ENCODE measurements around the gene RNF213.

Gene RNF213

DNA sequence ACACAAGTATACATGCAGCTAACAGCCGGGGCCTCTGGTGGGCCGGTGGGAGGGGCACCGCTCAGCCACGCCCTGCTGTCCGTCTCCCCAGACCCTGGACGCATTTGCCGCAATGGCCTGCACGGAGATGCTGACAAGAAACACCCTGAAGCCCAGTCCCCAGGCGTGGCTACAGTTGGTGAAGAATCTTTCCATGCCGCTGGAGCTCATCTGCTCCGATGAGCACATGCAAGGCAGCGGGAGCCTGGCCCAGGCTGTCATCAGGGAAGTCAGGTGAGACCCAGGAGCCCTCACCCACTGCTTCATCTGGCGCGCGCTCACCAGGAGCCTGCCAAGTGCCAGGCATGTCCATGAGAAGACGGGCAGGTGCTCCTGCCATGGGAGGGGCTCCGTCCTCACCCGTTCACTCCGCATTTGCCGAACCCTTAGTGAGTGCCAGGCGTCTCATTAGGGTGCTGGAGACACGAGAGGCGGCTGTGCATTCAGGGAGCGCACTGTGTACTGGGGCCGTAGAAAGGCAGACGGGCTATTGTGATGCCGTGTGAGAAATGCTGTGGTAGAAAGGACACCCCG lies 103.0 kb downstream of the RNF213 start:
- H3K79me2 ChIP-seq (ENCODE audit: low read length) = no peaks in the 10 kb centered on the region
- no peaks in the 10 kb centered on the region for H3K9me3 ChIP-seq (replicated peaks; ENCODE audit: insufficient read depth, low read length)
- no peaks in the 10 kb centered on the region for H3K4me1 ChIP-seq (ENCODE audit: low read length)
- H3K36me3 ChIP-seq (replicated peaks; ENCODE audit: insufficient read depth, low read length) = peaks cover 4% of the 10 kb centered on the region; the same call in 1 of the 2 replicates
- H2AFZ ChIP-seq (ENCODE audit: low read length) = no peak overlapping the region
- no peak overlapping the region for H3K9ac ChIP-seq (ENCODE audit: low read length)
- H3K4me3 ChIP-seq (ENCODE audit: low read length) = no peak overlapping the region
- H3F3A ChIP-seq (ENCODE audit: insufficient read depth, low read length) = no peaks in the 10 kb centered on the region
- H4K20me1 ChIP-seq (ENCODE audit: insufficient read depth, low read length) = no peaks in the 10 kb centered on the region
- no peak for TF ChIP-seq EZH2 (optimal IDR thresholded peaks at IDR 0.05; ENCODE audit: low read depth, low read length)
- TF ChIP-seq, protein P1, sequence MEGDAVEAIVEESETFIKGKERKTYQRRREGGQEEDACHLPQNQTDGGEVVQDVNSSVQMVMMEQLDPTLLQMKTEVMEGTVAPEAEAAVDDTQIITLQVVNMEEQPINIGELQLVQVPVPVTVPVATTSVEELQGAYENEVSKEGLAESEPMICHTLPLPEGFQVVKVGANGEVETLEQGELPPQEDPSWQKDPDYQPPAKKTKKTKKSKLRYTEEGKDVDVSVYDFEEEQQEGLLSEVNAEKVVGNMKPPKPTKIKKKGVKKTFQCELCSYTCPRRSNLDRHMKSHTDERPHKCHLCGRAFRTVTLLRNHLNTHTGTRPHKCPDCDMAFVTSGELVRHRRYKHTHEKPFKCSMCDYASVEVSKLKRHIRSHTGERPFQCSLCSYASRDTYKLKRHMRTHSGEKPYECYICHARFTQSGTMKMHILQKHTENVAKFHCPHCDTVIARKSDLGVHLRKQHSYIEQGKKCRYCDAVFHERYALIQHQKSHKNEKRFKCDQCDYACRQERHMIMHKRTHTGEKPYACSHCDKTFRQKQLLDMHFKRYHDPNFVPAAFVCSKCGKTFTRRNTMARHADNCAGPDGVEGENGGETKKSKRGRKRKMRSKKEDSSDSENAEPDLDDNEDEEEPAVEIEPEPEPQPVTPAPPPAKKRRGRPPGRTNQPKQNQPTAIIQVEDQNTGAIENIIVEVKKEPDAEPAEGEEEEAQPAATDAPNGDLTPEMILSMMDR (IDR thresholded peaks at IDR 0.05; ENCODE audit: low read length) = no peak
- TF ChIP-seq EZH2phosphoT487 (IDR thresholded peaks at IDR 0.05; ENCODE audit: low read length) = no peak
- no peak for DNase-seq
- no peaks in the 10 kb centered on the region for H3K27me3 ChIP-seq (replicated peaks; ENCODE audit: insufficient read depth, low read length)
- no peaks in the 10 kb centered on the region for H3K9me2 ChIP-seq (replicated peaks; ENCODE audit: insufficient read depth, low read length)
- no peak overlapping the region for H3K4me2 ChIP-seq (ENCODE audit: low read depth, low read length)
- no peak overlapping the region for H3K27ac ChIP-seq (ENCODE audit: low read length)

DNA sequence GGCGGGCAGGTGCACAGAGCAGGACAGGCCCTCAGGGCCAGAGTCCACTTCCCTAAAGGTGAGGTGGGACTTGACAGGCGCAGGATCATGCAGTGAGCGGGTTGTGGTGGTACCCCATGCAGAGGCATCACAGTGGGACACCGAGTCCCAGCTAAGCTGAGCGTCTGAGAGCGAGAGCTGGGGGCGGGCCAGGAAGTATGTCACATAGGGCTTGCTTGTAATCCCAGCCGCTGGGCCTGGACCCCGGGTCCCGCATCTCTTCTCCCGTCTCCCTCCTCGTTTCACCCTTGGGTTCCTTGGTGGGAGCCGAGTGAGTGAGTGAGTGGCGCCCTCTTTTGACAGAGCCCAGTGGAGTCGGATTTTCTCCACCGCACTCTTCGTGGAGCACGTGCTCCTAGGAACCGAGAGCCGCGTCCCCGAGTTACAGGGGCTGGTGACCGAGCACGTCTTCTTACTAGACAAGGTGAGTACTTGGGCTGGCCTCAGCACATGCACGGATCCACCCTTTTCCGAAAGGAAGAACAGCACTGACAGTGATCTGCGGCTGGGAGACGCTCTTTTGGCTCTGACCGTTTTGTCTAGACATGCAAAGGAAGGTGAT lies 103.5 kb downstream of the RNF213 start:
- no peak for DNase-seq
- Histone ChIP-seq H3K79me2 (ENCODE audit: low read length) (no peaks in the 10 kb centered on the region), H3K9me3 (replicated peaks; ENCODE audit: insufficient read depth, low read length) (no peaks in the 10 kb centered on the region), H3K36me3 (replicated peaks; ENCODE audit: insufficient read depth, low read length) (peaks cover 4% of the 10 kb centered on the region; the same call in 1 of the 2 replicates), H3K4me1 (ENCODE audit: low read length) (no peaks in the 10 kb centered on the region), H3K9ac (ENCODE audit: low read length) (no peak overlapping the region), H3K27ac (ENCODE audit: low read length) (no peak overlapping the region), H3K4me3 (ENCODE audit: low read length) (no peak overlapping the region), H3K27me3 (replicated peaks; ENCODE audit: insufficient read depth, low read length) (no peaks in the 10 kb centered on the region), H3K4me2 (ENCODE audit: low read depth, low read length) (no peak overlapping the region), H3K9me2 (replicated peaks; ENCODE audit: insufficient read depth, low read length) (no peaks in the 10 kb centered on the region), H3F3A (ENCODE audit: insufficient read depth, low read length) (no peaks in the 10 kb centered on the region), H2AFZ (ENCODE audit: low read length) (no peak overlapping the region), H4K20me1 (ENCODE audit: insufficient read depth, low read length) (no peaks in the 10 kb centered on the region)
- TF ChIP-seq EZH2phosphoT487 (IDR thresholded peaks at IDR 0.05; ENCODE audit: low read length) (no peak), EZH2 (optimal IDR thresholded peaks at IDR 0.05; ENCODE audit: low read depth, low read length) (no peak)
- TF ChIP-seq, protein P1 (IDR thresholded peaks at IDR 0.05; ENCODE audit: low read length) = peak; percentile 24

DNA sequence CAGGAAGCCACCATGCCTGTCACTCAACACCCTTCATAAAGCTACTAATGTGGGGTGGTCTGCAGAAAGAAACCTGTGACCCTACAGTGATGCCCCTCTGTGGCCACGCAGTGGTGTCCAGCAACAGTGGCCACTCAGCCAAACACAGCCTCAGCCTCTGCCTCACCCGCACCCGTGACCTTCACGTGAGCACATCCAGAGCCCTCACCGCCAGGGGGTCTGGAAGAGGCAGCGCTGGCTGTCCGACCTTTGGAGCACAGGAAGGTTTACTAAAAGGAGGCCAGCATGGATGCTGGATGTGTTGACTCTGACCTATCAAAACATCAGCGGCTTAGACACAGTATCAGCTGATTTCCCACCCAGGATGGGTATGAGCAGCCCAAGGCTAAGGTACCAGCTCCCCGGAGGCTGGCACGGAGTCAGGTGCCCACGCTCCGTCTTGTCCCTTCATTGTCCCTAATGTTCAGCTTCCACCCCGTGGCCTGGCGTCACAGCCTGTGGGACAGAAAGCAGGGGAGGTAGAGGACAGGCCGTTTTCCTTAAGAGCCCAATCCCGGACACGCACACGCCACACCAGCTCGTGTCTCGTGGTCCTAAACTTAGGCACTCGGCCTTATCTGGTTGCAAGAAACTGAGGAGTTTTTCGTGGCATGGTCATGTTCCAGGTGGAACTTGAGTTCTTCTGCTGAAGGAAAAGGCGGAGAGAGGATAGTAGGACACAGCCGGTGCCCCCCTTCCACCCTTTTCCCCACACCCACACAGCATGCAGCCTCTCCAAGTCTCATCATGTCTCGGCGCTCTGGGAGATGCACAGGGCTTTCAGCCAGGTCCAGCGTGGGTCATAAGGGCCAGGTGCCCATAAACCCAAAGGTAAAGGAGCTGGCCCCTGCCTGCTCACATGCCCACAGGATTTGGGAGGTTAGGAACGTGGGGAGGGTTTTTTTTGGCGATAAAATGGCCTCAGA lies 104.6 kb downstream of the RNF213 start:
- H3K79me2 ChIP-seq (ENCODE audit: low read length) = no peaks in the 10 kb centered on the region
- H3K4me2 ChIP-seq (ENCODE audit: low read depth, low read length) = no peak overlapping the region
- H3K9me2 ChIP-seq (replicated peaks; ENCODE audit: insufficient read depth, low read length) = no peaks in the 10 kb centered on the region
- H3K9me3 ChIP-seq (replicated peaks; ENCODE audit: insufficient read depth, low read length) = no peaks in the 10 kb centered on the region
- H3F3A ChIP-seq (ENCODE audit: insufficient read depth, low read length) = no peaks in the 10 kb centered on the region
- no peak overlapping the region for H3K9ac ChIP-seq (ENCODE audit: low read length)
- no peaks in the 10 kb centered on the region for H4K20me1 ChIP-seq (ENCODE audit: insufficient read depth, low read length)
- H2AFZ ChIP-seq (ENCODE audit: low read length) = no peak overlapping the region
- H3K27ac ChIP-seq (ENCODE audit: low read length) = no peak overlapping the region
- H3K36me3 ChIP-seq (replicated peaks; ENCODE audit: insufficient read depth, low read length) = peaks cover under 1% of the 10 kb centered on the region; the same call in 1 of the 2 replicates
- no peak for TF ChIP-seq EZH2phosphoT487 (IDR thresholded peaks at IDR 0.05; ENCODE audit: low read length)
- TF ChIP-seq, protein P1 (IDR thresholded peaks at IDR 0.05; ENCODE audit: low read length) = no peak
- no peak for TF ChIP-seq EZH2 (optimal IDR thresholded peaks at IDR 0.05; ENCODE audit: low read depth, low read length)
- H3K4me3 ChIP-seq (ENCODE audit: low read length) = no peak overlapping the region
- no peak for DNase-seq
- H3K27me3 ChIP-seq (replicated peaks; ENCODE audit: insufficient read depth, low read length) = no peaks in the 10 kb centered on the region
- no peaks in the 10 kb centered on the region for H3K4me1 ChIP-seq (ENCODE audit: low read length)
